ENCODE data around the gene USP3. TPM values are rescaled to one million over a fixed set of nuclear protein-coding genes. Genes with fewer than 3 reads are reported as not detected.

Gene USP3
- total and polyA plus RNA-seq, 5 donors from 2014 or later: 49.5 to 223 (median 55.7) TPM

DNA sequence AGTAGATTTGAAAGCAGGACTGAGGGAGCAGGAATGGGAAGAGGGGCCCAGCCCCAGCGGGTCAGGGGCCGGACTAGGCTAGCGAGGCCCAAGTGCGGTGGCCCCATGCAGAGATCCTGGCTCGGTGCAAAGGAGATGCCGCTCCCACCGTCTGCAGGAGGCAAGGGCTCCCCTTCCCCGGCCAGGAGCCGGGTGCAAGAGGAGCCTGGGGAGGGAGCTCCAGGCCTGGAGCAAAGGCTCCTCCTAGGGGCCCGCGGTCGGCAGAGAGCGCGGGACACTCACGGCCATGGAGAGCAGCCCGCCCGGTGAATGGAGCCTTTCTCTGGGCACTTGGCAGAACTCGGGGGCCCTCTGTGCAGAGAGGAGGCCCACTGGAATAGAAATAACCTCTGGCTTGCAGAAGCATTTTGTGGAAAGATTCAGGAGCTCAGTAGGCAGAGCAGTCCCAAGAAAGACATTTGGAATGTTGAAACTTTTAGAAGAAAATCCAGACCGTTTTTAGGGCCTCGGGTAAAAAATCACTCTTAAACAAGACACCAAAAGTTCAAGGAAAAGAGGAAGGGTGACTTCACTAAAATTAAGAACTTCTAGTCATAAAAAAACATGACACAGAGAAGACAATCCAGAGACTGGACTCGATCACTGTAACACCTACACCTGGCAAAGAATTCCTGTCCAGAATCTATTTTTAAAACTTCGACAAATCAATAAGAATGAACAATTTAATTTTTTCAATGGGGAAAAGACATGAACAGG is 43.0 kb upstream of the USP3 start:
- ATAC-seq (ENCODE audit: low read depth in 2 of 2) (no peak), DNase-seq (no peak)
- no peak overlapping the region for H3K27ac Mint-ChIP-seq
- Histone ChIP-seq H3K27ac (ENCODE audit: insufficient read depth, low read length, poor library complexity, severe bottlenecking) (no peak overlapping the region), H3K9me3 (ENCODE audit: control insufficient read depth in 2 of 2, low read length in 2 of 2) (no peaks in the 10 kb centered on the region), H3K4me3 (ENCODE audit: low read depth, low read length) (no peak overlapping the region), H3K27me3 (ENCODE audit: control insufficient read depth, insufficient read depth, low read length) (peaks cover 2% of the 10 kb centered on the region), H3K4me1 (ENCODE audit: control insufficient read depth, insufficient read depth, low read length, poor library complexity, severe bottlenecking) (no peaks in the 10 kb centered on the region), H3K36me3 (ENCODE audit: control insufficient read depth, insufficient read depth, low read length) (no peaks in the 10 kb centered on the region)
- no peaks in the 10 kb centered on the region for H3K36me3 Mint-ChIP-seq
- H3K4me3 Mint-ChIP-seq: no peak overlapping the region
- peaks cover 10% of the 10 kb centered on the region for H3K27me3 Mint-ChIP-seq
- H3K4me1 Mint-ChIP-seq: peaks cover under 1 to 13% (median 1%) of the 10 kb centered on the region in 4 donors
- H3K9me3 Mint-ChIP-seq: no peaks in the 10 kb centered on the region

DNA sequence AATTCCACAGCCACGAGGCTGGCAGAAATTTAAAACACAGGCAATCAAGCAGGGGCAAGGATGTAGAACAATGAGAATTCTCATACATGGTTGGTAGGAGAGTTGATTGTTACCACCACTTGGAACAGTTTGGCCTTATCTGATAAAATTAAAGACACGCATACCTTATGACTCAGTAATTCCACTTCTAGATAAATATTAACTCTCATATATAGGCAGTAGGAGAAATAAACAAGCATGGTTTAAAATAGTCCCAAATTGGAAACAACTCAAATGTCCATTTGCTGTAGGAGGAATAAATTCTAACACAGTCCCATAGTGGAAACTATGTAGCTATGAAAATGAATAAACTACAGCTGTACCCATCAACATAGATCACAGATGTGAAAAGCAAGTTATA is 42.3 kb upstream of the USP3 start:
- H3K4me3 Mint-ChIP-seq: no peak overlapping the region
- no peak overlapping the region for H3K27ac ChIP-seq (ENCODE audit: insufficient read depth, low read length, poor library complexity, severe bottlenecking)
- H3K4me3 ChIP-seq (ENCODE audit: low read depth, low read length): no peak overlapping the region
- no peaks in the 10 kb centered on the region for H3K4me1 ChIP-seq (ENCODE audit: control insufficient read depth, insufficient read depth, low read length, poor library complexity, severe bottlenecking)
- ATAC-seq (ENCODE audit: low read depth in 2 of 2) (no peak), DNase-seq (no peak)
- peaks cover 2% of the 10 kb centered on the region for H3K27me3 ChIP-seq (ENCODE audit: control insufficient read depth, insufficient read depth, low read length)
- no peaks in the 10 kb centered on the region for H3K36me3 ChIP-seq (ENCODE audit: control insufficient read depth, insufficient read depth, low read length)
- peaks cover 8% of the 10 kb centered on the region for H3K27me3 Mint-ChIP-seq
- H3K36me3 Mint-ChIP-seq: no peaks in the 10 kb centered on the region
- no peaks in the 10 kb centered on the region for H3K9me3 ChIP-seq (ENCODE audit: control insufficient read depth in 2 of 2, low read length in 2 of 2)
- H3K9me3 Mint-ChIP-seq: no peaks in the 10 kb centered on the region
- peaks cover 6 to 19% (median 7%) of the 10 kb centered on the region in 4 donors for H3K4me1 Mint-ChIP-seq
- H3K27ac Mint-ChIP-seq: no peak overlapping the region

DNA sequence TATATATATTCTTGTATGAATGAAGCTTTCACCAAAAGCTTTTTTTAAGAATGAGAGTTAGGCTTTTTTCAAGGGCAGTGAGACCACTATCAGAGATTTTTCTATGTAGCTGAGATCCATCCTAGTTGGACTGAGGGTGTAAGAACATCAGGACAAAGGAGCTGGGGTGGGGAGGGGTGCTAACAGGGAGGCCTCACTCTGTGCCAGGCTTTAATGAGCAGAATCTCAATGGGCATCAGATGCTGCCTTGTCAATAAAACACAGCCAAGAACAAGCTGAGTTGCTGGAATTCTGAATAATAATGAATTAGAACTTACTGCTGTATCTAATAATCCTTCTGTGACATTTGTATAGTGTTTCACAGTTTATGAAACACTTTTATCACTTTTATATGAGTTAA is 41.4 kb upstream of the USP3 start:
- H3K27me3 ChIP-seq (ENCODE audit: control insufficient read depth, insufficient read depth, low read length): no peaks in the 10 kb centered on the region
- H3K4me3 ChIP-seq (ENCODE audit: low read depth, low read length): no peak overlapping the region
- no peaks in the 10 kb centered on the region for H3K36me3 ChIP-seq (ENCODE audit: control insufficient read depth, insufficient read depth, low read length)
- ATAC-seq (ENCODE audit: low read depth in 2 of 2) (no peak), DNase-seq (no peak)
- no peak overlapping the region for H3K27ac ChIP-seq (ENCODE audit: insufficient read depth, low read length, poor library complexity, severe bottlenecking)
- no peaks in the 10 kb centered on the region for H3K9me3 ChIP-seq (ENCODE audit: control insufficient read depth in 2 of 2, low read length in 2 of 2)
- Mint-ChIP-seq H3K27ac (peak overlapping the region in 1 of 3 donors; percentile 73), H3K36me3 (no peaks in the 10 kb centered on the region), H3K9me3 (no peaks in the 10 kb centered on the region), H3K4me3 (no peak overlapping the region), H3K4me1 (peaks cover 6 to 25% (median 10%) of the 10 kb centered on the region in 4 donors), H3K27me3 (peaks cover 8% of the 10 kb centered on the region)
- no peaks in the 10 kb centered on the region for H3K4me1 ChIP-seq (ENCODE audit: control insufficient read depth, insufficient read depth, low read length, poor library complexity, severe bottlenecking)

DNA sequence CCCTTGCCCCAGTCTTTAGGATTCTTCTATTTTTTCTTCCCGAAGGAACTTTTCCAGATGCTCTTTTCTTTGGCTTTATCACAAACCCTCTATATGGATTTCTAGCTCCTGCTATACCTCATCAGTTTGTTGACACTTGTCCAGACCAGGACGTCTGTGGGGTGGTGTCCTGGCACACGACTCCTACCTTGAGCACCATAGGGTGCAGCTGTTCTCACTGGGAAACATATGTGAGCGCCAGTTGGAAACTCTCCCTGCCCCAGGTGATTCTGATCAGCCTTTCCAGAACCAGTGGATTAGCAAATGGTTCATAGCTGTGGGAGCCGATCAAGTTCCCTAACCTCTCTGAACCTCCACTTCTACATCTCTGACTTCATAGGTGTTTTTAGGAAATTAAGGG is 40.6 kb upstream of the USP3 start:
- no peak overlapping the region for H3K27ac Mint-ChIP-seq
- no peaks in the 10 kb centered on the region for H3K4me1 ChIP-seq (ENCODE audit: control insufficient read depth, insufficient read depth, low read length, poor library complexity, severe bottlenecking)

DNA sequence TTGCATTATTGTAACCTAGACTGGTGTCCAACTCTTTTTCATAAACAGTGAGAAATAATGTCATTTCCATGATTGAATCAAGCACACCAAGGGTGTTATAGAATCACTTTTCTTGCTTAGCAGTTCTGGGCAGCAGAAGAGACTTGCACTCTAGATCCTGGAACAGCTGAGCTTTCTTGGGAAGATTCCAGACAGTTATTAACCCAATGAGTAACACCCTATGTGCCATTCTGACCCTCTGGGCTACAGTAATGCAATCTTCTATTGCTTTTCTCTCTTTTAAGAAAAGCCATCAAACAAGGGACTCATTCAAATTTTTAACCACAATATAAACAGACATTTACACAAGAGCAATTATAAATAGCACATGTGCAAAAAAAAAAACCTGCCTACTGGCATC is 39.3 kb upstream of the USP3 start:
- peaks cover 11 to 25% (median 15%) of the 10 kb centered on the region in 4 donors for H3K4me1 Mint-ChIP-seq
- Histone ChIP-seq H3K4me3 (ENCODE audit: low read depth, low read length) (no peak overlapping the region), H3K36me3 (ENCODE audit: control insufficient read depth, insufficient read depth, low read length) (no peaks in the 10 kb centered on the region), H3K9me3 (ENCODE audit: control insufficient read depth in 2 of 2, low read length in 2 of 2) (no peaks in the 10 kb centered on the region), H3K27ac (ENCODE audit: insufficient read depth, low read length, poor library complexity, severe bottlenecking) (no peak overlapping the region), H3K27me3 (ENCODE audit: control insufficient read depth, insufficient read depth, low read length) (no peaks in the 10 kb centered on the region), H3K4me1 (ENCODE audit: control insufficient read depth, insufficient read depth, low read length, poor library complexity, severe bottlenecking) (no peaks in the 10 kb centered on the region)
- ATAC-seq (ENCODE audit: low read depth in 2 of 2) (no peak), DNase-seq (no peak)
- no peaks in the 10 kb centered on the region for H3K36me3 Mint-ChIP-seq
- peaks cover 4% of the 10 kb centered on the region for H3K27me3 Mint-ChIP-seq
- H3K9me3 Mint-ChIP-seq: no peaks in the 10 kb centered on the region
- no peak overlapping the region for H3K4me3 Mint-ChIP-seq
- no peak overlapping the region for H3K27ac Mint-ChIP-seq

More for the DNA sequence above, 40.6 kb upstream of the USP3 start:
- peaks cover 8% of the 10 kb centered on the region for H3K27me3 Mint-ChIP-seq
- DNase-seq (no peak), ATAC-seq (ENCODE audit: low read depth in 2 of 2) (no peak)
- H3K9me3 Mint-ChIP-seq: no peaks in the 10 kb centered on the region
- H3K9me3 ChIP-seq (ENCODE audit: control insufficient read depth in 2 of 2, low read length in 2 of 2): no peaks in the 10 kb centered on the region
- H3K4me3 ChIP-seq (ENCODE audit: low read depth, low read length): no peak overlapping the region
- H3K27ac ChIP-seq (ENCODE audit: insufficient read depth, low read length, poor library complexity, severe bottlenecking): no peak overlapping the region
- H3K36me3 Mint-ChIP-seq: no peaks in the 10 kb centered on the region
- H3K27me3 ChIP-seq (ENCODE audit: control insufficient read depth, insufficient read depth, low read length): no peaks in the 10 kb centered on the region
- H3K4me3 Mint-ChIP-seq: no peak overlapping the region
- peaks cover 7 to 25% (median 11%) of the 10 kb centered on the region in 4 donors for H3K4me1 Mint-ChIP-seq
- no peaks in the 10 kb centered on the region for H3K36me3 ChIP-seq (ENCODE audit: control insufficient read depth, insufficient read depth, low read length)

DNA sequence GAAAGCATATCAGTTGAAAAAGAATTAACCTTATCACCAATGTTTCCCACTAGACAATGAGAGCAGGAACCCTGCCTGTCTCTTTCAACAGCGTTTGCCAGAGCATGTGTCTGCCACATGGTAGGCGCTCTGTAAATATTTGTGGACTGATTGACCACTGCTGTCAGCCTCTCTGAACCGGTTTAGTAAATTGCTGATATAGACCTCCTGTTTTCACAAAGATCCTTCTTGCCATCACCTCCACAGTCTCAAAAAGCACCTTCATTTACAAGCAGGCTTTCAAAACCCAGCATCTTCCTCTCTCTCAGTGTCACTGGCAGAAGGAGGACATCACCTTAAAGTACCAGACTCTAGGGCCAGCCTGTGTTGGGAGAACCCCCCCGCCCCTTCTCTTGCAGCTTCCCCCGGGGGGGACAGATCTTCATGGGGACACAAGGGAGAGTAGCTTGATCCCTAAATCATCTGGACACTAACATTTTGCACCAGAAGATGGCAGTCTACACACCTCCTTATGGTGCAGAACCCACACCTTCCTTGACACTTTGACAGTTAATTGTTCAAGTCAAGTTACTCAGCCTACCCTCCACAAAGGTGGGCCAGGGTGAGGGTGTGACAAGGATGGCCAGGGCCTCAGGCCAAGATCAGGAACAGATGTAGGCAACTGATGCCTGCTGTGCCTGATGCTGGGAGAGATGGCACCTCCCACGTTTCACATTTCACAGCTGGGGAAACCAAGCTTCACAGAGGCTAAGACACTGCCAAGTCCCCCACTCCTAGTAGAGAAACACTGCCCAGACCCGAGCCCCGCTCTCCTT is 37.8 kb upstream of the USP3 start:
- DNase-seq (peak; percentile 36 to 86 (median 76)), ATAC-seq (ENCODE audit: low read depth in 2 of 2) (peak; percentile 90 to 91)
- Mint-ChIP-seq H3K27ac (peak overlapping the region; percentile 52 to 90 (median 69)), H3K4me1 (peaks cover 11 to 25% (median 18%) of the 10 kb centered on the region in 4 donors), H3K36me3 (no peaks in the 10 kb centered on the region), H3K27me3 (peaks cover 4% of the 10 kb centered on the region), H3K9me3 (no peaks in the 10 kb centered on the region), H3K4me3 (peak overlapping the region in 1 of 4 donors; percentile 28)
- Histone ChIP-seq H3K27ac (ENCODE audit: insufficient read depth, low read length, poor library complexity, severe bottlenecking) (no peak overlapping the region), H3K9me3 (ENCODE audit: control insufficient read depth in 2 of 2, low read length in 2 of 2) (no peaks in the 10 kb centered on the region), H3K4me3 (ENCODE audit: low read depth, low read length) (no peak overlapping the region), H3K36me3 (ENCODE audit: control insufficient read depth, insufficient read depth, low read length) (no peaks in the 10 kb centered on the region), H3K27me3 (ENCODE audit: control insufficient read depth, insufficient read depth, low read length) (no peaks in the 10 kb centered on the region), H3K4me1 (ENCODE audit: control insufficient read depth, insufficient read depth, low read length, poor library complexity, severe bottlenecking) (no peaks in the 10 kb centered on the region)

DNA sequence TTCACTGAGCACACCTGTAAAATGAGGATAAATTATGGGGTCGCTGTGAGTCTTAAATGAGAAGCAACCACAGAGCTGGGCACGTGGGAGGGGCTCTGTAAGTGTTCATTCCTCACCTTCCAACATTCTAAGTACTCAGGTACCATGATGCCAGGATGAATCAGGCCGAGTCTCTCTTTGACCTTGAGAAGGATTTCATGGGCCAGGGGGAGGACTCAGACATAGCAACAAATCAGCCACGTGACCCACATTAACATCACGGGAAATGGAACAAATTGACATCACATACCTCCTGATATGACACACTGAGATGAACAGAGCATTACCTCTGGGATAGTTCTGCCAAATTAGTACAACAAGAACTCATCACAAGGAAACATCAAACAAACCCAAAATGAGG is 35.2 kb upstream of the USP3 start:
- Mint-ChIP-seq H3K27me3 (no peaks in the 10 kb centered on the region), H3K4me1 (peaks cover 17 to 39% (median 29%) of the 10 kb centered on the region in 4 donors), H3K9me3 (no peaks in the 10 kb centered on the region), H3K27ac (peak overlapping the region in 2 of 3 donors; percentile 22 to 49), H3K36me3 (no peaks in the 10 kb centered on the region), H3K4me3 (no peak overlapping the region)
- Histone ChIP-seq H3K4me1 (ENCODE audit: control insufficient read depth, insufficient read depth, low read length, poor library complexity, severe bottlenecking) (peaks cover 8% of the 10 kb centered on the region), H3K27me3 (ENCODE audit: control insufficient read depth, insufficient read depth, low read length) (no peaks in the 10 kb centered on the region), H3K4me3 (ENCODE audit: low read depth, low read length) (no peak overlapping the region), H3K27ac (ENCODE audit: insufficient read depth, low read length, poor library complexity, severe bottlenecking) (no peak overlapping the region), H3K36me3 (ENCODE audit: control insufficient read depth, insufficient read depth, low read length) (no peaks in the 10 kb centered on the region), H3K9me3 (ENCODE audit: control insufficient read depth in 2 of 2, low read length in 2 of 2) (no peaks in the 10 kb centered on the region)
- DNase-seq: no peak
- no peak for ATAC-seq (ENCODE audit: low read depth in 2 of 2)
